HCT116 (cell line): Measurements from ENCODE around the gene PAPPA2. TPM values are rescaled to one million over a fixed set of nuclear protein-coding genes. Genes with fewer than 3 reads are reported as not detected.

Source experiments
- ATAC-seq: fragments of 200-7000 bp; cut with Tn5 transposase; 2 replicates; pipeline ENCODE4 v1.9.1; 2020; ENCODE audit warnings: mild to moderate bottlenecking, moderate library complexity
- BruUV-seq: library from RNA; stranded (reverse); fragments of 400-500 nt; replicated peaks from 2 replicates; lab custom pipeline; 2021; lab: Mats Ljungman, UMichigan
- CTCF ChIA-PET: fragments of 300-600 bp; sonication (Branson Sonifier 250); formaldehyde crosslinking; loops from one replicate; lab custom pipeline; 2021; ENCODE audit warnings: antibody characterized with exemption; lab: Charles Lee
- POLR2A ChIA-PET: fragments of 300-600, 350-600 bp; sonication (Branson Sonifier 250); formaldehyde crosslinking; loops from one replicate; lab custom pipeline; 2021; ENCODE audit warnings: antibody characterized with exemption; lab: Charles Lee
- RAD21 ChIA-PET, 2 experiments: fragments of 300-600 bp; sonication (Branson Sonifier 250); formaldehyde crosslinking; loops; one replicate each; lab custom pipeline; 2023; ENCODE audit warnings: low total read pairs in 2 of 2; ENCODE audit not compliant: uncharacterized antibody in 2 of 2, unreplicated experiment in 2 of 2, low non-redundant PET in 1 of 2; lab: Charles Lee
- DNase-seq: peaks from one replicate; pipeline ENCODE4 v3.0.0-alpha.2; 2010; ENCODE audit warnings: low read depth, low spot score
- H2AFZ ChIP-seq: fragments of 200-600 bp; shearing (Covaris generic), sonication (generic); 2 replicates; pipeline ENCODE4 v1.6.1; 2017; ENCODE audit warnings: low read depth, mixed run types, mixed read lengths, antibody characterized with exemption, low read length; ENCODE audit not compliant: poor library complexity, severe bottlenecking
- H3K27ac ChIP-seq: 2 replicates; pipeline ENCODE4 v1.5.1; 2012; ENCODE audit warnings: low read depth, low read length
- H3K27me3 ChIP-seq: fragments of 200-600 bp; sonication (generic); 2 replicates; pipeline ENCODE4 v1.6.1; 2016; ENCODE audit warnings: mixed run types, low read length, mixed read lengths; ENCODE audit not compliant: insufficient read depth
- H3K36me3 ChIP-seq, 2 experiments: fragments of 200-500 bp in 1 of 2; fragments of 200-600 bp in 1 of 2; sonication (Bioruptor generic) in 1 of 2; sonication (generic) in 1 of 2; 2 replicates each; pipeline versions ENCODE4 v1.5.1 to v1.6.1; 2014 to 2016; ENCODE audit warnings: low read length in 2 of 2, inconsistent platforms in 1 of 2, mixed read lengths in 1 of 2, mixed run types in 1 of 2; ENCODE audit not compliant: insufficient read depth in 2 of 2, control insufficient read depth in 1 of 2
- H3K4me1 ChIP-seq, 2 experiments: fragments of 200-600 bp in 1 of 2; sonication (generic) in 1 of 2; 2 replicates each; pipeline versions ENCODE4 v1.5.1 to v1.6.1; 2012 to 2017; ENCODE audit warnings: low read length in 2 of 2, inconsistent platforms in 1 of 2, mild to moderate bottlenecking in 1 of 2, mixed read lengths in 1 of 2, mixed run types in 1 of 2, moderate library complexity in 1 of 2; ENCODE audit not compliant: insufficient read depth in 2 of 2, control insufficient read depth in 1 of 2
- H3K4me2 ChIP-seq: fragments of 200-600 bp; sonication (generic); 2 replicates; pipeline ENCODE4 v1.6.1; 2017; ENCODE audit warnings: mixed run types, low read length, mixed read lengths
- H3K4me3 ChIP-seq, 2 experiments: fragments of 200-600 bp in 1 of 2; sonication (generic) in 1 of 2; replicated peaks in 1 of 2; 2 replicates each; pipeline ENCODE4 v1.5.1; 2011 to 2016; ENCODE audit warnings: low read length in 2 of 2, control low read depth in 1 of 2, low read depth in 1 of 2, mild to moderate bottlenecking in 1 of 2, mixed read lengths in 1 of 2, mixed run types in 1 of 2
- H3K79me2 ChIP-seq: fragments of 200-600 bp; sonication (generic); 2 replicates; pipeline ENCODE4 v1.6.1; 2017; ENCODE audit warnings: mild to moderate bottlenecking, mixed run types, low read length, moderate library complexity, mixed read lengths; ENCODE audit not compliant: insufficient read depth
- H3K9ac ChIP-seq: fragments of 200-600 bp; sonication (generic); 2 replicates; pipeline ENCODE4 v1.6.1; 2016; ENCODE audit warnings: low read length, mixed read lengths
- H3K9me2 ChIP-seq: fragments of 200-600 bp; sonication (generic), shearing (Covaris generic); 2 replicates; pipeline ENCODE4 v1.6.1; 2017; ENCODE audit warnings: mixed run types, mild to moderate bottlenecking, moderate library complexity; ENCODE audit not compliant: insufficient read depth
- H3K9me3 ChIP-seq, 2 experiments: fragments of 200-500 bp in 1 of 2; fragments of 200-600 bp in 1 of 2; sonication (Bioruptor generic) in 1 of 2; sonication (generic) in 1 of 2; 2 replicates each; pipeline ENCODE4 v1.6.1; 2014 to 2017; ENCODE audit warnings: low read length in 2 of 2, mixed read lengths in 2 of 2, inconsistent platforms in 1 of 2, low read depth in 1 of 2, mild to moderate bottlenecking in 1 of 2, mixed run types in 1 of 2, moderate library complexity in 1 of 2; ENCODE audit not compliant: control insufficient read depth in 1 of 2, insufficient read depth in 1 of 2
- H4K20me1 ChIP-seq: fragments of 200-600 bp; sonication (generic), shearing (Covaris generic); 2 replicates; pipeline ENCODE4 v1.6.1; 2017; ENCODE audit warnings: mixed run types, mild to moderate bottlenecking, moderate library complexity; ENCODE audit not compliant: insufficient read depth
- CBX3 ChIP-seq: IDR thresholded peaks from 2 replicates; pipeline ENCODE4 v1.6.1; 2012; ENCODE audit warnings: low read depth
- CEBPB ChIP-seq: IDR thresholded peaks from 2 replicates; pipeline ENCODE4 v1.6.1; 2012; ENCODE audit warnings: low read depth
- CTCF ChIP-seq, 3 experiments: fragments of 200-600 bp in 1 of 3; sonication (generic) in 1 of 3; IDR thresholded peaks in 2 of 3; conservative IDR thresholded peaks in 1 of 3; 2 replicates each; pipeline ENCODE4 v1.5.1; 2012 to 2017; ENCODE audit warnings: low read depth in 2 of 3, low read length in 2 of 3, antibody characterized with exemption in 1 of 3, borderline replicate concordance in 1 of 3, control low read depth in 1 of 3, mild to moderate bottlenecking in 1 of 3, mixed read lengths in 1 of 3, mixed run types in 1 of 3, moderate library complexity in 1 of 3; ENCODE audit not compliant: insufficient read depth in 1 of 3
- EGR1 ChIP-seq: IDR thresholded peaks from 2 replicates; pipeline ENCODE4 v1.6.1; 2012; ENCODE audit warnings: low read depth
- EZH2 ChIP-seq: fragments of 200-600 bp; sonication (generic); IDR thresholded peaks from 2 replicates; pipeline ENCODE4 v1.6.1; 2017; ENCODE audit warnings: antibody characterized with exemption, mixed run types
- EZH2phosphoT487 ChIP-seq: fragments of 200-600 bp; IDR thresholded peaks from 2 replicates; pipeline ENCODE4 v1.6.1; 2018; ENCODE audit warnings: antibody characterized with exemption, borderline replicate concordance
- FOSL1 ChIP-seq: IDR thresholded peaks from 2 replicates; pipeline ENCODE4 v1.6.1; 2012; ENCODE audit warnings: low read depth
- MAX ChIP-seq: IDR thresholded peaks from 2 replicates; pipeline ENCODE4 v1.6.1; 2012
- POLR2A ChIP-seq: IDR thresholded peaks from 2 replicates; pipeline ENCODE4 v1.7.0; 2011; ENCODE audit warnings: borderline replicate concordance; ENCODE audit not compliant: insufficient read depth, insufficient read length; ENCODE audit errors: extremely low read depth
- POLR2AphosphoS5 ChIP-seq: IDR thresholded peaks from 2 replicates; pipeline ENCODE4 v1.6.1; 2011; ENCODE audit warnings: mild to moderate bottlenecking, low read depth, low read length, moderate library complexity
- RAD21 ChIP-seq: IDR thresholded peaks from 2 replicates; pipeline ENCODE4 v1.6.1; 2012; ENCODE audit warnings: low read depth, mild to moderate bottlenecking
- REST ChIP-seq: IDR thresholded peaks from 2 replicates; pipeline ENCODE4 v1.6.1; 2012; ENCODE audit warnings: low read depth
- SIN3A ChIP-seq: IDR thresholded peaks from 2 replicates; pipeline ENCODE4 v1.6.1; 2012; ENCODE audit warnings: low read depth
- SP1 ChIP-seq: IDR thresholded peaks from 2 replicates; pipeline ENCODE4 v1.6.1; 2012; ENCODE audit warnings: low read depth
- SRF ChIP-seq: IDR thresholded peaks from 2 replicates; pipeline ENCODE4 v1.6.1; 2012; ENCODE audit warnings: low read depth
- YY1 ChIP-seq: IDR thresholded peaks from 2 replicates; pipeline ENCODE4 v1.6.1; 2011; ENCODE audit warnings: low read length, low read depth, moderate library complexity, mild to moderate bottlenecking; ENCODE audit not compliant: insufficient replicate concordance; ENCODE audit errors: extremely low read depth
- ZBTB33 ChIP-seq: IDR thresholded peaks from 2 replicates; pipeline ENCODE4 v1.6.1; 2011; ENCODE audit warnings: mild to moderate bottlenecking, low read length, moderate library complexity; ENCODE audit not compliant: insufficient replicate concordance; ENCODE audit errors: extremely low read depth
- ZFX ChIP-seq: fragments of 450-650 bp; IDR thresholded peaks from 2 replicates; pipeline ENCODE4 v1.6.1; 2017
- ZNF274 ChIP-seq: fragments of 200-500 bp; sonication (Bioruptor generic); IDR thresholded peaks from 2 replicates; pipeline ENCODE4 v1.6.1; 2014; ENCODE audit warnings: mild to moderate bottlenecking, low read depth, low read length, inconsistent platforms
- intact Hi-C: fragments of 100-400 bp; cut with micrococcal nuclease; formaldehyde crosslinking; loops from 2 replicates; pipeline ENCODE4 v1.10.0; 2022
- total RNA-seq: library from RNA; stranded (reverse); gene quantifications from one replicate; pipeline ENCODE4 v1.2.1, GENCODE V29; 2021; ENCODE audit not compliant: unreplicated experiment

PAPPA2 gene
- total RNA-seq, 1 experiment from 2014 or later: not detected

- CTCF ChIA-PET: no interaction called here
- H3K4me3 ChIP-seq: no peak overlapping the region
- no TSS peak for BruUV-seq
These were observed 162.4 kb downstream of the PAPPA2 start for GRCh38 chr1:176625365-176625764.

More at GRCh38 chr1:176625365-176625764, 162.4 kb downstream of the PAPPA2 start:
- Histone ChIP-seq H3K27ac (no peak overlapping the region), H3K27me3 (peaks cover 30% of the 10 kb centered on the region), H3K79me2 (no peaks in the 10 kb centered on the region), H3K9me3 (no peaks in the 10 kb centered on the region), H3K9ac (no peak overlapping the region), H4K20me1 (no peaks in the 10 kb centered on the region), H3K36me3 (no peaks in the 10 kb centered on the region), H3K9me2 (no peaks in the 10 kb centered on the region), H3K4me2 (no peak overlapping the region), H2AFZ (no peak overlapping the region), H3K4me1 (no peaks in the 10 kb centered on the region)
- POLR2A ChIA-PET: no interaction called here
- TF ChIP-seq YY1: no peak
- no peak for TF ChIP-seq ZFX
- no peak for TF ChIP-seq CTCF (IDR thresholded peaks at IDR 0.05 in 2 of 3, conservative IDR thresholded peaks at IDR 0.05 in 1 of 3; ENCODE audit: borderline replicate concordance in 1 of 3, insufficient read depth in 1 of 3, low read depth in 2 of 3, low read length in 2 of 3)
- TF ChIP-seq MAX: no peak
- TF ChIP-seq SP1: no peak
- no peak for TF ChIP-seq SIN3A
- TF ChIP-seq RAD21: no peak
- no peak for TF ChIP-seq POLR2A
- no peak for TF ChIP-seq EZH2phosphoT487
- TF ChIP-seq ZNF274: no peak
- no peak for TF ChIP-seq POLR2AphosphoS5
- TF ChIP-seq EGR1: no peak
- no peak for TF ChIP-seq ZBTB33
- no peak for TF ChIP-seq REST
- TF ChIP-seq EZH2: no peak
- TF ChIP-seq CBX3: no peak
- no peak for TF ChIP-seq SRF
- TF ChIP-seq CEBPB: no peak
- no peak for TF ChIP-seq FOSL1
- ATAC-seq (no peak), DNase-seq (no peak)
- RAD21 ChIA-PET: no interaction called here
- intact Hi-C loops: no loop called here
